EH (cell line): ENCODE measurements around the gene CLDN4.
A peak's percentile ranks its signal among the peaks of the same experiment; 100 is the strongest.
"Not testable (repeated sequence)": the region's sequence is repeated elsewhere in the genome, so short reads cannot be mapped to it uniquely, and the experiment has no call there.

Experiments used
- DNase-seq: peaks from one replicate; pipeline ENCODE4 v3.0.0-alpha.2; 2015; ENCODE audit warnings: low read depth

CLDN4 gene, protein sequence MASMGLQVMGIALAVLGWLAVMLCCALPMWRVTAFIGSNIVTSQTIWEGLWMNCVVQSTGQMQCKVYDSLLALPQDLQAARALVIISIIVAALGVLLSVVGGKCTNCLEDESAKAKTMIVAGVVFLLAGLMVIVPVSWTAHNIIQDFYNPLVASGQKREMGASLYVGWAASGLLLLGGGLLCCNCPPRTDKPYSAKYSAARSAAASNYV

GRCh38 chr7:73830681-73831583, at the start of gene CLDN4:
CLDN4 (plus strand) TSS chr7:73830996; CDS start chr7:73831202, 206 bp downstream.
- DNase-seq = peak; percentile 23

DNA sequence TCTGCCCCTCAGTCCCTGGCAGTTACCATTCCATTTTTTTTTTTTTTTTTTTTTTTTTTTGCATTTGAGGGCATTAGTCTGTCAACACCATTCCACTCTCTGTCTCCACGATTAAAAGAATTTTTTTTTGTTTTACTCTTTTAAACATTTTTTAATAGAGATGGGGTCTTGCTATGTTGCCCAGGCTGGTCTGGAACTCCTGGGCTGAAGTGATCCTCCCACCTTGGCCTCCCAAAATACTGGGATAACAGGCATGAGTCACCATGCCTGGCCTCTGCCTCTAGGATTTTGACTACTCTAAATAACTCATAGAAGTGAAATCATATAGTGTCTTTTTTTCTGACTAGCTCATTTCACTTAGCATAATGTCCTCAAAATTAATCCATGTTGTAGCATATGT, 44.2 kb upstream of the CLDN4 start:
- peak; percentile 3 for DNase-seq

GRCh38 chr7:73787786-73788048, 43.1 kb upstream of the CLDN4 start:
- DNase-seq = not testable (repeated sequence)

- no peak for DNase-seq
These were observed 41.7 kb upstream of the CLDN4 start for GRCh38 chr7:73789051-73789450.

GRCh38 chr7:73791170-73791690, 39.6 kb upstream of the CLDN4 start:
- not testable (repeated sequence) for DNase-seq

DNA sequence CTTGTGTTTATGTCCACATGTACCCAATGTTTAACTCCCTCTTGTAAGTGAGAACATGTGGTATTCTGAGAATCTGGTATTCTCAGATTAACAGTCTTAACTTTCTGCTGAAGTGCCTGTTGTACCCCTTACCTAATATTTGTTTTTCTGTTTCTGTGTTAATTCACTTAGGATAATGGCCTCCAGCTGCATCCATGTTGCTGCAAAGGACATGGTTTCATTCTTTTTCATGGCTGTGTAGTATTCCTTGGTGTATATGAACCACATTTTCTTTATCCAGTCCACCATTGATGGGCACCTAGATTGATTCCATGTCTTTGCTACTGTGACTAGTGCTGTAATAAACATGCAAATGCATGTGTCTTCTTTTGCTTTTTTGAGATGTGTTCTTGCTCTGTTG, 35.6 kb upstream of the CLDN4 start:
- DNase-seq = not testable (repeated sequence)

- DNase-seq = not testable (repeated sequence)
These were observed 34.1 kb upstream of the CLDN4 start for GRCh38 chr7:73796656-73797055.

- not testable (repeated sequence) for DNase-seq
These were observed 33.6 kb upstream of the CLDN4 start for GRCh38 chr7:73797176-73797575.

DNA sequence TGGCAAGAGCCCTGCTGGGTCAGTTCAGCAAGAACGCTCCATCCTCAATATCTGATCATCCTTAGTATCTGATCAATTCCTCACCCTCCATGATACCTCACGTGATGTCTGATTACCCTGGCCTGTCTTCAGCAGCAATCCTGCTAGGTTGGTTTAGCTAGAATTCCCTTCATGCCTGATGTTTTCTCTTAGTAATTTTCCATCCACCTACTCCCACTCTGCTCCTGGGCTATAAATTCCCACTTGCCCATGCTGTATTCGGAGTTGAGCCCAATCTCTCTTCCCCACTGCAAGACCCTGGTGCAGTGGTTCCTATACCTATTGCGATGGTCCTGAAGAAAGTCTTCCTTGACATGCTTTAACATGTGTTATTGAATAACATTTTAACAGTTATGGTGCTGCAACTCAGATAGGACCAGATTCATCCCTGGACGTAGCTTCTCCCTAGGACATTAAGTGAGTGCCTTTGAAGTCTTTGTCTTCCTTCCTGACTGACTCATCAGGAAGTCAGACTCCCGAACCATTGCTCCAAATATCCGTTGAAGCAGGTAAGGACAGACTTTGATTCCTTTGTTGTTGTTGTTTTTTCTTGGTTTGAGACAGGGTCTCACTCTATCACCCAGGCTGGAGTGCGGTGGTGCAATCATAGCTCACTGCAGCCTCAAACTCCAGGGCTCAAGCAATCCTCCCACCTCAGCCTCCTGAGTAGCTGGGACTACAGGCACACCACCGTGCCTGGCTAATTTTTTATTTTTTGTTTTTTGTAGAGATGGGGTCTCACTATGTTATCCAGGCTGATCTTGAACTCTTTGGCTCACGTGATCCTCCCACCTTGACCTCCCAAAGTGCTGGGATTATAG, 31.3 kb upstream of the CLDN4 start:
- no peak for DNase-seq

GRCh38 chr7:73801577-73801976, 29.2 kb upstream of the CLDN4 start:
- no peak for DNase-seq

DNA sequence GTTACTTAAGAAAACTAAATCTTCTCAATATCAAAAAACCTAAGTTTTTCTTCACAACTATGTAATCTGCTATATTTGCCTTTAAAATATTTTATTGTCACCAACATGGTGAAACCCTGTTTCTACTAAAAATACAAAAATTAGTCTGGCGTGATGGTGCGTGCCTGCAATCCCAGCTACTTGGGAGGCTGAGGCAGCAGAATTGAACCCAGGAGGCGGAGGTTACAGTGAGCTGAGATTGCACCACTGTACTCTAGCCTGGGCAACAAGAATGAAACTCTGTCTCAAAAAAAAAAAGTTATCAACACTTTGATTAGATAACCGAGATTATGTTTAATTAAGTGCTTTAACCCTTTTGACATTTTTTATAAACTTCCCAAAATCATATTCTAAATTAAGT, 28.3 kb upstream of the CLDN4 start:
- DNase-seq = no peak

DNA sequence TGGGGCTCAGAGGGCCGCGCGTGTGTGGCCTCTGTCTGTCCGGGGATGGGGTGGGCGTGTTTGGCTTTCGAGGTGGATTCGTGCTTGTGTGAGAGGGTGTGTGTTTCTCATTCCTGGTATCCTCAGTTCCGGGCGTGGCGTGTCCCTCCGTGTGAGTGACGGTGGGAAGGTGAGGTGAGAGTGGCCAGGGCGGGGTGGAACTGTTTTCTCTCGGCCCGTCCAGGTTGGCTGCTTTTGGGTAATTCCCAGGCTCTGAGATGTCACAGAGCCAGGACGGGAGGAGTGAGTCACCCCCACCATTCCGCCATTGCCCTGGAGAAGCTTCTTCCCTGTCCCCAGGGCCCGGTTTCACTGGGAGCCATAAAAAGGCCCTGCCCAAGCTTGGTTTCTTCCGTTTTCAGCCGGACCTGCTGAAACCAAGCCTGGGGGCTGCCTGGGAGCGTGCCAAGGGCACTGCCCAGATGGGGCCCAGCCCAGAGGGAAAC, 21.3 kb upstream of the CLDN4 start:
- DNase-seq = no peak

GRCh38 chr7:73810998-73811360, 19.8 kb upstream of the CLDN4 start:
- DNase-seq = no peak

DNA sequence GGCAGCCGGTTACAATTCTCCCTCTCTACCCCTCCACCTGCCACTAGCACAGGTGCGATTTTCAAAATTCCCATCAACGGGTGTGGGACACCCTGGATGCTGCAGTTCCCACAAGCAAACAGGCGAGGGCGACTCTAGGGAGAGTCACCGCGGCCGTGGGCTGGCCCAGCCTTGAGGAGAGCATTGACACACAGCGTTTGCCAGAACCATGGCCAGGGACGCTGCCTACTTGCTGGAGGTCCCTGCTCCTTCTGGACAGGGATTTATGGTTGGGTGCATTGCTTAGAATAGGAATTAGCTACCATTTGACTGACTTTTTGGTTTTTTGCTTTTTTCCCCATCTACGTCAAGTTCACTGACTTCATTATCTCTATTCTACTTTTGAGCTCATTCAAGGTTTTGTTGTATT, 19.0 kb upstream of the CLDN4 start:
- peak; percentile 75 for DNase-seq

DNA sequence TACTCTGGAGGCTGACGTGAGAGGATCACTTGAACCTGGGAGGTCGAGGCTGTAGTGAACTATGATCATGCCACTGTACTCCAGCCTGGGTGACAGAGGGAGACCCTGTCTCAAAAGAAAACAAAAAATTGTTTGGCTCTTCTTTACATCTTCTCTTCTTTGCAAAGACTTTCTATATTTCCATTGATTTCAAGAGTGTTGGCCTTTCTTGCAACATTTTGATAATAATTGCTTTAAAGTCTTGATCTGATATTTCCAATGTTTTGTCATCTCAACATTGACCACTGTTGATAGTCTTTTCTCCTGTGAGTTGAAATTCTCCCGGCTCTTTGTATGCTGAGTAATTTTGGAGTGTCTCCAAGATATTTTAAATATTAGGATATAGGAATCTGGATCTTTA, 17.8 kb upstream of the CLDN4 start:
- no peak for DNase-seq

DNA sequence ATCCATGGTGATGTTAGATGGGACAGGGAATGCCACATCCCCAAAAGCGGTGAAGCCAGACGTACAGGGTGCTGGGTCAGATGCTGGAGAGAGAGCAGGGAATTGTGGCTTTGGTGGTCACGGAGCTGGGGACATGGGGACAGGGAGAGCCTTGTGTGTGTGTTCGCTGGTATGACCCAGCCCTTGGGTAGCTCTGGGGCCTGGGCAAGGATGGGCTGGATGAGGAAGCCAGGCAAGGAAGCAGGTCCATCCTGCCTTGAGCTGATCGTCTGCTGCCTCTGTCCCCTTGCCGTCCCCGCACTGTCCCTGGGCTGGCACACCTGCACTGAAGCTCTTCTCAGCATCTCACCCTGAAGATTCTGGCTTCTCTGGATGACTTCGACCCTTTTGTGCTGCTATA, 15.4 kb upstream of the CLDN4 start:
- no peak for DNase-seq

GRCh38 chr7:73817121-73817520, 13.7 kb upstream of the CLDN4 start:
- no peak for DNase-seq

GRCh38 chr7:73820013-73820412, 10.8 kb upstream of the CLDN4 start:
- DNase-seq = no peak

- not testable (repeated sequence) for DNase-seq
These were observed 9.1 kb upstream of the CLDN4 start for GRCh38 chr7:73821597-73822285.

DNA sequence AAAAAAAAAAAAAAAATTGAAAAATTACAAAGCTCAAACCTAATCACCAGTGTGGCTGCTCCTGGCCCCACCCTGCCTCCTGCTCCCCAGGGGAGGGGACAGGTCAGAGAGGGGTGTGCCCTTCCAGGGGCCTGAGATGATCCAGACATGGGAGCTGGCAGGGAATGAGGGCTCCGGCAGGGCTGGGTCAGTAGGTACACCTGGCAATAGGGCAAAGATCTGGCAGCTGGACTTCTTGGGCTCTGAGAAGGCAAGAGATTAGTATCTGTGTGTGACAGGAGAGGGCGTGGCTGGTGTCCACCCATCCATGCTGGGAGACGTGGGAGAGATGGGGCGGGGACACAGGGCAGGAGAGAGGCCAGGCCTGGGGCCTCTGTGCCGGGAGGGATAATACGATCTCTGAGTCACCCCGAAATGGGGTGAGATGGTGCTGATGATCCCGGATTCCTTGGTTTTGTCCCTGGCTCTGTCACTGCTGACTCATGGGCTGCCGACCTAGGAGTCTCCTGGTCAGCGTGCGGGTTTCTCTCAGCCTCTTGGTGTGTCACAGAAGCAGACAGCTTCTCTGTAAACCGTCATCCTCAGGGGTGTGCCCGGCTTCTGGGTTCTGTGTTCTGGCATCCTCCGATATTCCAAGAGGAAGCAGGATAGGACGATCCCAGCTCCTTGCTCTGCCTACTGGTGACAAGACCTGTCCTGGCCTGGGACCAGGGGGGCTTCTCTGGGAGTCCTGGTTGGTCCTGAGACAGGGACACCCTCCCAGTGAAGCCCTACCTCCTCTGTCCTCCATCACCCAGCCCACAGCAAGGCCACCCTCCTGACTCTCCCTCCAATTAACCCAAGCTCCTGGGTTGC, 8.2 kb upstream of the CLDN4 start:
- peak; percentile 99 for DNase-seq

DNA sequence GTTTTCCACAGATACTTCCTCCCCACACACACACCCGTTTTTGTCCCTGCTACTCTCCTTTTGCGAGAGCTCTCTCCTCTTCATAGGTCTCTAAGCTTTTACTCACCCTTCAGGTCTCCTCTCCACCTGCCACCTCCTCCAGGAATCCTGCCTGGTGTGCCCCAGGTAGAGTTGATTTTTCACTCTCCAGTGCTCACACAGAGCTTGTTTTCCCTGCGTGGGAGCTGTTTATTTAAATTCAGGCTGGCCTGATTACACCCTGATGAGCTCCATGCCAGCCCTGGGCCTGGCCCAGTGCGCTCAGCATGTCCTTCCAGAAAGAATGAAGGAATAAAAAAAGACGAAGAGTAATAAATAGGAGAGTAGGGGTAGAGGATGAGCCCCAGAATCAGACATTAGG, 7.5 kb upstream of the CLDN4 start:
- DNase-seq = no peak
